ENCODE data around the gene GABRE. TPM values are rescaled to one million over a fixed set of nuclear protein-coding genes. Genes with fewer than 3 reads are reported as not detected.
"Not testable (repeated sequence)": the region's sequence is repeated elsewhere in the genome, so short reads cannot be mapped to it uniquely, and the experiment has no call there.

Gene GABRE
- total RNA-seq, 1 donor from 2014 or later = 0.94 TPM

- DNase-seq = no peak
Measured at GRCh38 chrX:151970027-151970426, 4.4 kb downstream of the GABRE start.

GRCh38 chrX:151966236-151966635 is 8.2 kb downstream of the GABRE start:
- DNase-seq = no peak

- DNase-seq = no peak
Measured at GRCh38 chrX:151962034-151962433, 12.4 kb downstream of the GABRE start.

- no peak for DNase-seq
Measured at GRCh38 chrX:151958101-151958500, 16.4 kb downstream of the GABRE start.

- DNase-seq = no peak
Measured at GRCh38 chrX:151954730-151955129, 19.7 kb downstream of the GABRE start.

GRCh38 chrX:151938172-151938571 is 36.3 kb downstream of the GABRE start:
- no peak for DNase-seq

- no peak for DNase-seq
Measured at GRCh38 chrX:151935358-151935757, 39.1 kb downstream of the GABRE start.

- no peak for DNase-seq
Measured at GRCh38 chrX:151929126-151929525, 45.4 kb downstream of the GABRE start.

- no peak for DNase-seq
Measured at GRCh38 chrX:151923648-151924047, 50.8 kb downstream of the GABRE start.

- DNase-seq = no peak
Measured at GRCh38 chrX:151922692-151923091, 51.8 kb downstream of the GABRE start.

GRCh38 chrX:151921866-151922265 is 52.6 kb downstream of the GABRE start:
- DNase-seq = no peak

- DNase-seq = no peak
Measured at GRCh38 chrX:151921292-151921691, 53.2 kb downstream of the GABRE start.

- DNase-seq = no peak
Measured at GRCh38 chrX:151920530-151920929, 53.9 kb downstream of the GABRE start.

- DNase-seq = no peak
Measured at GRCh38 chrX:151920101-151920500, 54.4 kb downstream of the GABRE start.

GRCh38 chrX:151919610-151920009 is 54.9 kb downstream of the GABRE start:
- DNase-seq = no peak

GRCh38 chrX:151918736-151919135 is 55.7 kb downstream of the GABRE start:
- not testable (repeated sequence) for DNase-seq

GRCh38 chrX:151912780-151913179 is 61.7 kb downstream of the GABRE start, which contains the start of gene MAGEA4:
MAGEA4 (plus strand) TSS chrX:151912889; CDS start chrX:151923665, 10,776 bp downstream.
- no peak for DNase-seq

- DNase-seq = no peak
Measured at GRCh38 chrX:151912221-151912620, 62.3 kb downstream of the GABRE start.

- no peak for DNase-seq
Measured at GRCh38 chrX:151904989-151905388, 69.5 kb downstream of the GABRE start.

Other genes starting within 250 kb of the GABRE start
- gene CNGA2, start 239.9 kb downstream of the GABRE start, total RNA-seq = not detected
- gene MAGEA4, start 61.8 kb downstream of the GABRE start, total RNA-seq = not detected
- gene MAGEA10, start 163.9 kb upstream of the GABRE start, total RNA-seq = not detected